Activated T-helper 17 cell treated with anti-CD3 and anti-CD28 coated beads, Interleukin-2, amount 50 U/mL, for 72 hours (primary cell): Measurements from ENCODE around the gene MMP11. TPM values are rescaled to one million over a fixed set of nuclear protein-coding genes. Genes with fewer than 3 reads are reported as not detected.

ENCODE experiments used
- ATAC-seq: fragments of 150-1000 bp; cut with Tn5 transposase; replicated peaks from 2 replicates; pipeline ENCODE4 v1.10.0; 2021; ENCODE audit warnings: mild to moderate bottlenecking, moderate library complexity
- H3K27ac Mint-ChIP-seq: one replicate; pipeline ENCODE4 v1.8.0; 2022; ENCODE audit warnings: mixed read lengths
- H3K27me3 Mint-ChIP-seq: one replicate; pipeline ENCODE4 v1.8.0; 2022; ENCODE audit warnings: mixed read lengths
- H3K36me3 Mint-ChIP-seq: one replicate; pipeline ENCODE4 v1.8.0; 2022; ENCODE audit warnings: low read depth, mild to moderate bottlenecking, mixed read lengths
- H3K4me1 Mint-ChIP-seq: one replicate; pipeline ENCODE4 v1.8.0; 2022; ENCODE audit warnings: mixed read lengths
- H3K4me3 Mint-ChIP-seq: one replicate; pipeline ENCODE4 v1.8.0; 2022; ENCODE audit warnings: mild to moderate bottlenecking, mixed read lengths
- H3K9me3 Mint-ChIP-seq: one replicate; pipeline ENCODE4 v1.8.0; 2022; ENCODE audit warnings: mixed read lengths
- total RNA-seq, 2 donors: library from RNA; stranded (reverse); gene quantifications; one replicate each; pipeline ENCODE4 v1.2.3, GENCODE V29; 2022

Gene MMP11
- total RNA-seq, 2 donors from 2014 or later = 0.45 to 0.50 TPM

GRCh38 chr22:23820748-23821211 is 48.1 kb downstream of the MMP11 start:
- Mint-ChIP-seq H3K27me3 (no peaks in the 10 kb centered on the region), H3K4me1 (peaks cover 6% of the 10 kb centered on the region), H3K9me3 (no peaks in the 10 kb centered on the region), H3K4me3 (peak overlapping the region; percentile 31), H3K27ac (peak overlapping the region; percentile 92), H3K36me3 (peaks cover 97% of the 10 kb centered on the region)
- peak; percentile 86 for ATAC-seq

DNA sequence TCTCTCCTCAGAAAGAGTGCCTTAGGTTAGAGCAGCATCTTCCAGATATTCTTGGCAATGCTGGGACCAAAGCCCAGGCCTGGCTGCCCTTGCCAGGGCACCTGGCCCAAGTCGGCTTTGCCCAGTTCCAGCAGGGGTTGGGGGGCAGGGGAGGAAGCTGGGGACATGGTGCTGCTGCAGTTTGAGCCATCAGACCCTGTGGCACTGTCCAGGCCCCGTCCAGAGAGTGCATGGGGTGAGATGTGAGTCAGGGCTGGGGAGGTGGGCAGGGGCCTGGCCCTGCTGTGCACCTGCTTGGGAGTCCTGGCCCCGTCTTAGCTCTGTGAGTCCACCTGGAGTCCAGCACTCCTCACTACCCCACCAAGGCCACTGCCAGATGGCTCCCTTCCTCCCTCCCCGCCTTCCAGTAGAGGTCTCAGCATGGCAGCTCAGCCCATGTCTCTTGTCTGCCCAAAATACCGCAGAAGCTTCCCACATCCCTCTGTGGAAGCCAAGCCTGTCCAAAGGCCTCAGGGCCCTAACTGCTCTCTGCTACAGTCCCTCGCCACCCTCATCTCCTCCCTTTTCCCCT is 49.5 kb downstream of the MMP11 start:
- peaks cover 6% of the 10 kb centered on the region for H3K4me1 Mint-ChIP-seq
- peak overlapping the region; percentile 92 for H3K27ac Mint-ChIP-seq
- no peak overlapping the region for H3K4me3 Mint-ChIP-seq

DNA sequence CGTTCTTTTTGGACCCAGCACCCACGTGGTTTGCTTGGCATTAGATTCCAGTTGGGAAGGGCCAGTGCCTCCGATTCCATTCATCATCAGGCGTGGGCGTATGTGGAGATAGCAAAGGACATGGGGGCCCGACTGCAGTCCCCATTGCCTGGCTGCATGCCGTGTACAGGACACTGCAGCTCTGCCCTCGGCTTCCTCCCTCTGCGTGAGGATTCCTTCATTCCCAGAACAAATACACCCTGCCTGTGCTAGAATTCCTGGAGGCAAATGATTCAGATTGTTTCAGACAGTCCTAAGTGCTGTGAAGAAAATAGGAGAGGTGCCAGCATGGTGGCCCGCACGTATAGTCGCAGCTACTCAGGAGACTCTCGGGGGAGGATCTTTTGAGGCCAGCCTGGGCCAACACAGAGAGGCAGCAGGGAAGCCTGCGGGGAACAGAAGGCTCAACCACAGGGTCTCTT is 50.7 kb downstream of the MMP11 start:
- no peak for ATAC-seq
- H3K27me3 Mint-ChIP-seq = no peaks in the 10 kb centered on the region
- peak overlapping the region; percentile 92 for H3K27ac Mint-ChIP-seq
- peaks cover 81% of the 10 kb centered on the region for H3K36me3 Mint-ChIP-seq
- no peak overlapping the region for H3K4me3 Mint-ChIP-seq
- no peaks in the 10 kb centered on the region for H3K9me3 Mint-ChIP-seq
- peaks cover 6% of the 10 kb centered on the region for H3K4me1 Mint-ChIP-seq

More for the DNA sequence above, 49.5 kb downstream of the MMP11 start:
- ATAC-seq = no peak
- Mint-ChIP-seq H3K27me3 (no peaks in the 10 kb centered on the region), H3K9me3 (no peaks in the 10 kb centered on the region), H3K36me3 (peaks cover 92% of the 10 kb centered on the region)

DNA sequence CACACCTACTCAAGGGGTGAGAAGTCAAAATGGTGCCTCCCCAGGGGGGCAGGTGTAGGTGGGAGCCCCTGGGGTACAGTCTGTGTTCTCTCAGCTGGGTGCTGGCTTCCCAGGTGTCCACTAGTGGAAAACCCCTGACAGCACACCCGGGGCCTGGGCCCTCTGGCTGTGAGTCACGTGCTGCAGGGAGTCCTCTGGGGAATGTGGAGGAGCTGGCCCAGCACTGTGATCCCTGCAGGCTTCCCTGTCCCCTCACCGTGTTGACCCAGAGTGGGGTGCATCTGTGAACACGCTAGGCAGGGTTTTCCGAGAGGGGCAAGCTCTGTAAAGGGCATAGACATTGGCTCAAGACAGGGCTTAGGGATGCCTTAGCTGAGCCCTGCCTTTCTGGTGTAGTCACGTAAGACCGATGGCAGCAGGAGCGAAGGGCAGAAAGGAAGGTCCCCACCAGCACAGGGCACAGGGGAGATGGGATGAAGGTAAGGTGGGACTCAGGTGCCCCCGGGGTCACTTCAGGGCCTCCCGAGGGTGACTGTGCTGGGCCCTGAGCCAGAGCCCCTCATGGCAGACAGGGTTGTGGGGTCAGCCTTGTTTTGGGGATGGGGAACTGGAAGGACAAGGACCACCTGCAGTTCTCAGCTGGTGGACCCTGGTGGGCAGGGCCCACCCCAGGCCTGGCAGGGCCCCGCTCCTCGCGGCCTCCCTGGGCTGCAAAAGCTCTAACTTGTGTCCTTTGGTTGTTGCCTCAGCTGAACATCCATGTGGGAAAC is 52.0 kb downstream of the MMP11 start:
- H3K9me3 Mint-ChIP-seq = no peaks in the 10 kb centered on the region
- no peak overlapping the region for H3K4me3 Mint-ChIP-seq
- H3K4me1 Mint-ChIP-seq = peaks cover 6% of the 10 kb centered on the region
- no peaks in the 10 kb centered on the region for H3K27me3 Mint-ChIP-seq
- ATAC-seq = no peak
- peaks cover 79% of the 10 kb centered on the region for H3K36me3 Mint-ChIP-seq
- peak overlapping the region; percentile 92 for H3K27ac Mint-ChIP-seq

DNA sequence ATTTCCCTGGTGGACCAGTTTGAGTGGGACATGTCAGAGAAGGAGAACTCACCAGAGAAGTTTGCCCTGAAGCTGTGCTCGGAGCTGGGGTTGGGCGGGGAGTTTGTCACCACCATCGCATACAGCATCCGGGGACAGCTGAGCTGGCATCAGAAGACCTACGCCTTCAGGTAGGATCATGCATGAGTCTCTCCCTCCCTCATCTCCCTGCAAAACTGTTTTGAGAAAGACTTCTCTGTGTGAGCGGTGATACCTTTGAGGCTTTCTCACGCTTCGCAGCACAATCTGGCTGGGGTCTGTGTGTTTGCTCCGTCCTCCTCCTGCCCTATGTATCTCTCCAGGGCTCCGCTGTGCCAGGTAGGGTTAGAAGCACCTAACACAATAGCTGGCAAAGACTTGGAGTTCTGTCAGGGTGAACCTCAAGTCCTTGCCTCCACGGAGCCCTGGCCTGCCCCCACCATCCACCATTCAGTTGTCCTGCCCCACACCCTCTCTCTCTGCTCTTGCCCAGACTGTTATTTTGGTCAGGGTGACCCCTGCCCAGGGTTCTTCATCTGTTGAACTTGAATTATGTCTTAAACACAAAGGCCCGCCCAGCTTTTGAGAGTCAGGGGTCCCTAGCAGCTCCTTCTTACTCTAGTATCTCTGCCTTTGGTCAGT is 52.7 kb downstream of the MMP11 start:
- peaks cover 79% of the 10 kb centered on the region for H3K36me3 Mint-ChIP-seq
- peak overlapping the region; percentile 82 for H3K27ac Mint-ChIP-seq
- ATAC-seq = no peak
- peaks cover 4% of the 10 kb centered on the region for H3K4me1 Mint-ChIP-seq
- no peaks in the 10 kb centered on the region for H3K27me3 Mint-ChIP-seq
- H3K9me3 Mint-ChIP-seq = no peaks in the 10 kb centered on the region
- no peak overlapping the region for H3K4me3 Mint-ChIP-seq

GRCh38 chr22:23826510-23827350 is 54.1 kb downstream of the MMP11 start:
- Mint-ChIP-seq H3K27ac (peak overlapping the region; percentile 82), H3K36me3 (peaks cover 75% of the 10 kb centered on the region), H3K27me3 (no peaks in the 10 kb centered on the region), H3K4me1 (no peaks in the 10 kb centered on the region), H3K4me3 (no peak overlapping the region), H3K9me3 (no peaks in the 10 kb centered on the region)
- ATAC-seq = no peak

DNA sequence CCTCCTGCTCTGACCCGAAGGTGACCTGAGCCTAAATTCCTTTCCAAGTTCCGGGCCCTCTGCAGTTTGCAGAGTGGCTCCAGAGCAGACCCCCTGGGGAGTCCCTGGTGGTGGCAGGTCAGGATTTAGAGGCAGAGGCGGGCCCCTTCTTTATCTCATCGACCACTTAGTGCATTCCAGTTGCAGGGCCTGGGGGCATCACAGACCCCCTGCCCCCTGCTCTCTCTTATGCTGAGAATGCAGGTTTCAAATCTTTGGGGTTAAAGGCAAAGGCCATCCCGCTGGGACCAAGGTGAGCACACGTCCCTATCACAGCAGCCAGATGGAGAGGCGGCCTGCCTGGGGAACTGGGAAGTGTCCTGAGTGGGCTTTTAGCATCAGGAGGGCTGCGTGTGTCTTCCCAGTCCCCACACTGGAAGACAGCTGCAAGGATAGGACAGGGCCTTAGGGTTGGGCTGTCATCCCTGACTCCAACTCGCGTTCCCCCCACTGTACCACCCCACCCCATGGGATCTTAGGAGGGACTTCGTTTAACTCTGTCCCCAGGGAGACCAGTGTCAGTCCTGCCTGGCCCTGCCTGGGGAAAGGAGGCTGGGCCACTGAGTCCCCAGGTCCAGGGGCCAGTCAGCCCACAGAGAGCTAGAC is 54.8 kb downstream of the MMP11 start:
- Mint-ChIP-seq H3K4me1 (no peaks in the 10 kb centered on the region), H3K27ac (no peak overlapping the region), H3K36me3 (peaks cover 67% of the 10 kb centered on the region), H3K9me3 (no peaks in the 10 kb centered on the region), H3K4me3 (no peak overlapping the region), H3K27me3 (no peaks in the 10 kb centered on the region)
- ATAC-seq = no peak

DNA sequence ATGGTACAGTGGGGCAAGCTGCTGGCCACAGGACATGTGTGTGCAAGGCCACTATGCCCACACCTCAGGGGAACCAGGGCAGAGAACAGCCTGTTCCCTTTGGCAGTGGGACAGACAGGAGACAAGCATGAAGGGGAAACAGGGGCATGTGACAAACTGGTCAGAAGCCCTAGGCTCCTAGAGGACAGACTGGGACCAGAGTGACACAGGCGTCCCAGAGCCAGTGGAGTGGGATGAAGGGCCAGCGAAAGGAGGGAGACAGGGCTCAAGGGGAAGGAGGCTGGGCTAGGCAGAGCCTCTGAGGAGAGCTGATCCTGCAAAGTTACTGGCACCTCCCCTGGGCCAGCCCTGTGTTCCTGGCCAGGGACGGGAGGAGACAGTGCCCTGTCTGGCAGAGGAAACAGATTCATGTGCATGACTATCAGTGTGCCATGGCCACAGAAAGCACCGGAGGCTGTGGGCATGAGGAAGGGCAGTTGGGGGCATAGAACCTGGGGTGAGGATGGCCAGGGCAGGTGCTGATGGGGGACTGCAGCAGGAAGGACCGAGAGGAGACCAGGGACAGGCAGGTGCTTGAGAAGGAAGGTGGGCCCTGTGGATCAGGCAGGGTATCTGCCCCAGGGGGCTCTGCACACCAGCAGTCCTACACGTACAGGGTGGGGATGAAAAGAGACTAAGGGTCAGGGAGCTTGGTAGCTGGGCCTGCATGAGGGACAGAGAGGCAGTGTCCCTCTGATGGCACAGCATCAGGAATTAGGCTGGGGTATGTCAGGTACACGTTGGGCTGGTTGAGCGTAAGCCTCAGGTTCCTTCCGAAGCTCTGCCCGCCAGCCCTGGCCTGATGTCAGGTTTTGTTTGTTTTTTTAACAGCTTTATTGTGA is 56.4 kb downstream of the MMP11 start:
- Mint-ChIP-seq H3K27ac (peak overlapping the region; percentile 35), H3K36me3 (peaks cover 51% of the 10 kb centered on the region), H3K4me1 (no peaks in the 10 kb centered on the region), H3K4me3 (no peak overlapping the region), H3K27me3 (no peaks in the 10 kb centered on the region), H3K9me3 (no peaks in the 10 kb centered on the region)
- ATAC-seq = no peak

DNA sequence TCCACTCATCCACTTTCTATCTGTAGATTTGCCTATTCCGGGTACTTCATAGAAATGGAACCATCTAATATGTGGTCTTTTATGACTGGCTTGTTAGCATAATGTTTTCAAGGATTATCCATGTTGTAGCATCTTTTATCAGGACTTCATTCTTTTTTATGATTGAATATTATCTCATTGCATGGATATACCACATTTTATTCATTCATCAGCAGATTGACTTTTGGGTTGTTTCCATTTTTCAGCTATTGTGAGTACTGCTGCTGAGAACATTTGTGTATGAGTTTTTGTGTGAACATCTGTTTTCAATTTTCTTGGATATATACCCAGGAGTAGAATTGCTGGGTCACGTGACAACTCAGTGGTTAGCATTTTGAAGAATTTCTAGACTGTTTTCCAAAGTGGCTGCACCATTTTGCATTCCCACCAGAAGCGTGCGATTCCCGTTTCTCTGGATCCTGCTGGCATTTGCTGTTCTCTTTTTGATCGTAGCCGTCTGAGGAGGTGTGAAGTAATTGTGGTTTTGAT is 57.3 kb downstream of the MMP11 start:
- Mint-ChIP-seq H3K27ac (no peak overlapping the region), H3K9me3 (no peaks in the 10 kb centered on the region), H3K36me3 (peaks cover 44% of the 10 kb centered on the region), H3K4me3 (no peak overlapping the region), H3K27me3 (no peaks in the 10 kb centered on the region), H3K4me1 (no peaks in the 10 kb centered on the region)
- ATAC-seq = no peak

GRCh38 chr22:23831261-23831660 is 58.6 kb downstream of the MMP11 start:
- Mint-ChIP-seq H3K9me3 (no peaks in the 10 kb centered on the region), H3K4me1 (no peaks in the 10 kb centered on the region), H3K36me3 (peaks cover 31% of the 10 kb centered on the region), H3K27ac (peak overlapping the region; percentile 28), H3K4me3 (no peak overlapping the region), H3K27me3 (no peaks in the 10 kb centered on the region)
- no peak for ATAC-seq

DNA sequence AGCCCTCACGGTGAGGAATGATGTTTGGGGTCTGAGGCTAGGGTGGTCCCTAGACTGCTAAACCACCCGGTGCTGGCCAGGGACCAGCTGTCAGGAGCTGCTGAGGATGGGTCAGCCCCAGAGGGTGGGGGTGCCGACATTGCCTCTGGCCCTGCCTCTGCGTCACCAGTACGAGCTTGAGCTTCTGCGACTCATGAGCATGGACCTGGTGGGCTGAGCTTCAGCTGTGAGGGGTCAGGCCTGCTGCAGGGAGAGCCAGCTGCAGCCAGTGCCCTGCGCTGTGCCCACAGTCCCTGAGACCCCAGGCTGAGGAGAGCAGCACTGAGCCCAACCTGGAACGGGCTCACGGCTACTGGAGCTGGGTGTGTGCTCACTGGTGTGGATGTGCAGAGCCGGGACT is 59.1 kb downstream of the MMP11 start:
- H3K36me3 Mint-ChIP-seq = peaks cover 27% of the 10 kb centered on the region
- no peak overlapping the region for H3K4me3 Mint-ChIP-seq
- H3K27me3 Mint-ChIP-seq = no peaks in the 10 kb centered on the region

DNA sequence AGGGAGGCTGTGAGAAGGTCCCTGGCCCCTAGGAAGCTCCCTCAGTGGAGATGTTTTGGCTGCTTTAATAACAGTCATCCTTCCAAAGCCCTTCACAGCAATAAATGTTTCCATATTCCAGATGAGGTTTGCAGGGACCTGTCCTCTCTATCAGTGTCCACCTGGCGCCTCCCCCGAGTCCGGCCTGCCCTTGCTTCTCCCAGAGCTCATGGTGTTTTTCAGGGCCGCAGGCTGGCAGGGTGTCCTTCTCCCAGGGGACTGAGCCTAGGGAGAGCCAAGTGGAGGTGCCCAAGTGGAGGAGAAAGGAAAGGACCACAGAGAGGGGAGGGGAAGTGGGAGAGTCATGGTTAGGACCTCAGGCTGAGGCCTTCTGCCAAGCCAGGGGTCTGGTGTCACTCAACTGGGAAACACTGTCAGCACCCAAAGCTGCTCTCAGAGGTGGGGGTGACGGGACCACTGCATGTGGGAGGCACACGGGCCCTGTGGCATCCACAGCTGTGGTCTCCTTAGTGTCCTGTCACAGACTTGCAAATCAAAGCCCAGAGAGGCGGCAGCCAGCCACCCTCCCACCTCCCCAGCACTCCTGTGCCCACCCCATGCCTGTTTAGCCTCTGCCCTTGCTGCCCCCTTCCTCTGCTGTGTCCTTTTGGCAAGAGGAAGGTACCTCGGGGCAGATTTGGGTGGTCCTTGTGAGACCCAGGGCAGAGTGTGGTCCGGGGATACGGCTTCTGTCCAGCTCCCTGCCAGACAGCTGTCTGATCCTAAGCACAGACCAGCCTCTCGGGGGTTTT is 59.8 kb downstream of the MMP11 start:
- no peaks in the 10 kb centered on the region for H3K4me1 Mint-ChIP-seq
- H3K4me3 Mint-ChIP-seq = no peak overlapping the region
- H3K36me3 Mint-ChIP-seq = peaks cover 27% of the 10 kb centered on the region
- no peaks in the 10 kb centered on the region for H3K27me3 Mint-ChIP-seq
- H3K9me3 Mint-ChIP-seq = no peaks in the 10 kb centered on the region
- no peak overlapping the region for H3K27ac Mint-ChIP-seq
- no peak for ATAC-seq

More for the DNA sequence above, 59.1 kb downstream of the MMP11 start:
- Mint-ChIP-seq H3K27ac (no peak overlapping the region), H3K9me3 (no peaks in the 10 kb centered on the region), H3K4me1 (no peaks in the 10 kb centered on the region)
- no peak for ATAC-seq
